K562 (cell line): ENCODE data around the gene TIGIT. TPM values are rescaled to one million over a fixed set of nuclear protein-coding genes. Genes with fewer than 3 reads are reported as not detected.

Experiments used
- ATAC-seq: fragments of 200-7000 bp; cut with Tn5 transposase; 3 replicates; pipeline ENCODE4 v1.9.1; 2020; ENCODE audit warnings: moderate library complexity
- BruUV-seq: library from RNA; stranded (reverse); fragments of 400-500 nt; replicated peaks from 2 replicates; lab custom pipeline; 2021; lab: Mats Ljungman, UMichigan
- CTCF ChIA-PET: fragments of 300-600 bp; formaldehyde crosslinking; extraction: SDS; loops from one replicate; lab custom pipeline; 2021; ENCODE audit warnings: low intra/inter-chr PET ratio; lab: Yijun Ruan, JAX
- POLR2A ChIA-PET: fragments of 300-600, 350-650 bp; sonication (Branson Sonifier 250); formaldehyde crosslinking; extraction: SDS; loops from one replicate; lab custom pipeline; 2021; ENCODE audit warnings: antibody characterized with exemption, inconsistent platforms; lab: Yijun Ruan, JAX
- DNase-seq, 4 experiments: peaks; one replicate each; pipeline versions ENCODE4 v3.0.0 to v3.0.0-alpha.2; 2011 to 2018; ENCODE audit warnings: low spot score in 3 of 4, mixed read lengths in 3 of 4; ENCODE audit errors: extremely low read depth in 1 of 4
- FAIRE-seq: peaks from 2 replicates; lab custom pipeline; 2011; peaks lifted over from hg19 to GRCh38; lab: Jason Lieb, UNC
- H2AFZ ChIP-seq: 2 replicates; pipeline ENCODE4 v1.6.0; 2011; ENCODE audit warnings: low read depth, low read length, control low read depth, inconsistent platforms
- H3K27ac ChIP-seq: fragments of 200-600 bp; 3 replicates; pipeline ENCODE4 v1.8.0; 2011; ENCODE audit warnings: low read depth, mild to moderate bottlenecking, control low read depth, inconsistent platforms, low read length, moderate library complexity, mixed read lengths; ENCODE audit errors: extremely low read depth
- H3K27me3 ChIP-seq, 2 experiments: fragments of 300-600 bp in 1 of 2; 2 replicates in 1 of 2; 3 replicates in 1 of 2; pipeline versions ENCODE4 v1.6.0 to v1.8.0; 2011; ENCODE audit warnings: inconsistent platforms in 2 of 2, low read length in 2 of 2, mild to moderate bottlenecking in 1 of 2, mixed read lengths in 1 of 2, moderate library complexity in 1 of 2; ENCODE audit not compliant: control insufficient read depth in 2 of 2, insufficient read depth in 2 of 2
- H3K36me3 ChIP-seq: fragments of 300-600 bp; 3 replicates; pipeline ENCODE4 v1.8.0; 2011; ENCODE audit warnings: mild to moderate bottlenecking, low read length, inconsistent platforms; ENCODE audit not compliant: control insufficient read depth, insufficient read depth
- H3K4me1 ChIP-seq, 2 experiments: fragments of 200-600 bp in 1 of 2; replicated peaks in 1 of 2; 2 replicates in 1 of 2; 3 replicates in 1 of 2; pipeline versions ENCODE4 v1.5.1 to v1.8.0; 2011; ENCODE audit warnings: inconsistent platforms in 2 of 2, low read length in 2 of 2, mild to moderate bottlenecking in 1 of 2, mixed read lengths in 1 of 2, moderate library complexity in 1 of 2; ENCODE audit not compliant: control insufficient read depth in 2 of 2, insufficient read depth in 2 of 2
- H3K4me2 ChIP-seq: 2 replicates; pipeline ENCODE4 v1.6.1; 2011; ENCODE audit warnings: low read length, control low read depth, inconsistent platforms, mixed read lengths; ENCODE audit not compliant: insufficient read depth
- H3K4me3 ChIP-seq: fragments of 200-600 bp; sonication (generic), shearing (Covaris generic); 2 replicates; pipeline ENCODE4 v1.5.1; 2016; ENCODE audit warnings: control low read depth, inconsistent platforms
- H3K79me2 ChIP-seq: fragments of 200-600 bp; 3 replicates; pipeline ENCODE4 v1.8.0; 2011; ENCODE audit warnings: low read length, inconsistent platforms; ENCODE audit not compliant: control insufficient read depth, insufficient read depth
- H3K9ac ChIP-seq, 2 experiments: 2 replicates each; pipeline versions ENCODE4 v1.6.0 to v1.6.1; 2011; ENCODE audit warnings: low read depth in 2 of 2, low read length in 2 of 2, control low read depth in 1 of 2, inconsistent platforms in 1 of 2, mild to moderate bottlenecking in 1 of 2, mixed read lengths in 1 of 2; ENCODE audit not compliant: insufficient read depth in 1 of 2
- H3K9me1 ChIP-seq: one replicate; pipeline ENCODE4 v1.6.0; 2011; ENCODE audit warnings: inconsistent platforms, mild to moderate bottlenecking, low read length, moderate library complexity; ENCODE audit not compliant: control insufficient read depth, insufficient read depth
- H3K9me3 ChIP-seq: replicated peaks from 2 replicates; pipeline ENCODE4 v1.5.1; 2011; ENCODE audit warnings: low read depth, low read length, inconsistent platforms; ENCODE audit not compliant: control insufficient read depth, insufficient read depth
- H4K20me1 ChIP-seq: replicated peaks from 2 replicates; pipeline ENCODE4 v1.6.1; 2011; ENCODE audit warnings: low read length, inconsistent platforms, mixed read lengths; ENCODE audit not compliant: control insufficient read depth, insufficient read depth
- ASH1L ChIP-seq: fragments of 450-650 bp; IDR thresholded peaks from 2 replicates; pipeline ENCODE4 v1.6.1; 2018; ENCODE audit warnings: borderline replicate concordance, mild to moderate bottlenecking, low read depth; ENCODE audit not compliant: partially characterized antibody
- ATF1 ChIP-seq, 2 experiments: fragments of 450-650 bp in 1 of 2; IDR thresholded peaks; 2 replicates each; pipeline ENCODE4 v1.6.1; 2016; ENCODE audit warnings: missing compliant biosample characterization in 1 of 2, missing genetic modification characterization in 1 of 2
- CREBBP ChIP-seq: IDR thresholded peaks from one replicate; pipeline ENCODE4 v1.6.1; 2012; ENCODE audit warnings: low read depth, mild to moderate bottlenecking, control low read depth, inconsistent platforms, low read length
- DIDO1 ChIP-seq: fragments of 450-650 bp; IDR thresholded peaks from 2 replicates; pipeline ENCODE4 v1.6.1; 2016; ENCODE audit warnings: low read depth, missing biosample characterization, missing genetic modification characterization
- ETV1 ChIP-seq: fragments of 450-650 bp; conservative IDR thresholded peaks from 2 replicates; pipeline ENCODE4 v1.6.1; 2016; ENCODE audit warnings: missing genetic modification characterization, control low read depth, low read depth, missing compliant biosample characterization
- KLF13 ChIP-seq: fragments of 450-650 bp; IDR thresholded peaks from 2 replicates; pipeline ENCODE4 v1.6.1; 2016; ENCODE audit warnings: missing genetic modification characterization, low read depth, mild to moderate bottlenecking, missing compliant biosample characterization, moderate library complexity, borderline replicate concordance
- MAFG ChIP-seq: fragments of 450-650 bp; conservative IDR thresholded peaks from 2 replicates; pipeline ENCODE4 v1.6.1; 2016; ENCODE audit warnings: missing genetic modification characterization, missing compliant biosample characterization
- MLLT1 ChIP-seq, 2 experiments: fragments of 450-650 bp; IDR thresholded peaks; 2 replicates each; pipeline ENCODE4 v1.6.1; 2016
- NR2F6 ChIP-seq: fragments of 450-650 bp; formaldehyde crosslinking; IDR thresholded peaks from 2 replicates; pipeline ENCODE4 v1.4.0; 2020; ENCODE audit warnings: mild to moderate bottlenecking
- PCBP2 ChIP-seq: fragments of 200-400 bp; formaldehyde crosslinking; IDR thresholded peaks from 2 replicates; pipeline ENCODE4 v1.6.1; 2018; ENCODE audit warnings: low read length, low read depth, mild to moderate bottlenecking, moderate library complexity; ENCODE audit not compliant: poor library complexity, severe bottlenecking
- POLR3A ChIP-seq: IDR thresholded peaks from 2 replicates; pipeline ENCODE4 v1.6.1; 2011; ENCODE audit warnings: borderline replicate concordance, mild to moderate bottlenecking, moderate library complexity; ENCODE audit not compliant: insufficient read length, insufficient read depth; ENCODE audit errors: extremely low read depth
- RUNX1 ChIP-seq: sonication (generic); IDR thresholded peaks from 2 replicates; pipeline ENCODE4 v1.6.1; 2016; ENCODE audit warnings: antibody characterized with exemption, low read depth
- SNIP1 ChIP-seq: fragments of 450-650 bp; IDR thresholded peaks from 2 replicates; pipeline ENCODE4 v1.7.1; 2017; ENCODE audit warnings: low read depth, mild to moderate bottlenecking
- ZNF79 ChIP-seq: fragments of 250-450 bp; sonication (Bioruptor Pico); IDR thresholded peaks from 2 replicates; pipeline ENCODE4 v1.4.0; 2020; ENCODE audit warnings: low read depth, mild to moderate bottlenecking, moderate library complexity
- WGBS: fragments of 100-300 bp; shearing (Covaris generic); methylation state at CpG from one replicate; pipeline ENCODE4 v1.1.6; 2016; ENCODE audit warnings: low coverage, mixed read lengths; ENCODE audit not compliant: insufficient coverage; ENCODE audit errors: missing lambda C conversion rate; 5-methylcytosine and 5-hydroxymethylcytosine counted together
- in situ Hi-C: fragments of 300-500 bp; cut with MboI; formaldehyde crosslinking; loops from 4 replicates; pipeline ENCODE4 v1.15.0; 2018; ENCODE audit warnings: inconsistent platforms, mixed read lengths
- intact Hi-C: fragments of 100-400 bp; cut with micrococcal nuclease; formaldehyde crosslinking; loops from 2 replicates; pipeline ENCODE4 v1.14.2; 2022
- polyA plus RNA-seq, 8 experiments: library from polyadenylated mRNA; depleted of rRNA in 4 of 8; stranded (reverse) in 5 of 8; unstranded in 3 of 8; fragments of >200 nt; fragmentation: Nextera tagmentation in 2 of 8; fragmentation: Illumina TruSeq in 1 of 8; extraction: Ambion mirVana in 2 of 8; extraction: Trizol in 1 of 8; gene quantifications; 2 replicates each; pipeline versions ENCODE4 v1.2.1 to v1.2.3, GENCODE V29; 2011 to 2014; ENCODE audit warnings: inconsistent platforms in 1 of 8, missing spikeins in 1 of 8
- total RNA-seq, 7 experiments: library from RNA; depleted of rRNA in 6 of 7; stranded (reverse); fragments of >200 nt in 6 of 7; fragmentation: Illumina TruSeq in 2 of 7; extraction: Trizol in 2 of 7; gene quantifications; 2 replicates each; pipeline versions ENCODE4 v1.2.1 to v1.2.3, GENCODE V29; 2011 to 2021; ENCODE audit warnings: low replicate concordance in 1 of 7

TIGIT gene
- total and polyA plus RNA-seq, 9 of the 15 experiments (the other 6 are each of a cell fraction or from before 2014, with no cell fraction given): 0.11 TPM; not detected in 8

GRCh38 chr3:114350690-114351089 lies 56.9 kb downstream of the TIGIT start:
- TF ChIP-seq ETV1: no peak
- CTCF ChIA-PET: no interaction called here

GRCh38 chr3:114351123-114351821 lies 57.4 kb downstream of the TIGIT start:
- intact Hi-C loops (no loop called here), in situ Hi-C loops (no loop called here)
- 37% methylated on average over 30 of the region's 64 CpGs for WGBS
- Histone ChIP-seq H3K4me1 (no peaks in the 10 kb centered on the region), H3K79me2 (no peaks in the 10 kb centered on the region), H3K27ac (no peak overlapping the region), H2AFZ (no peak overlapping the region), H3K9me3 (no peaks in the 10 kb centered on the region), H3K36me3 (no peaks in the 10 kb centered on the region), H4K20me1 (no peaks in the 10 kb centered on the region), H3K27me3 (peaks cover 0 to 10% of the 10 kb centered on the region in 2 experiments; a peak in 2 of 5 replicates), H3K4me3 (no peak overlapping the region), H3K9ac (no peak overlapping the region), H3K4me2 (no peak overlapping the region), H3K9me1 (no peaks in the 10 kb centered on the region)
- ChIA-PET CTCF (no interaction called here), POLR2A (no interaction called here)
- ATAC-seq: no peak
- BruUV-seq: no TSS peak
- no peak for DNase-seq
- no peak for FAIRE-seq
- TF ChIP-seq POLR3A (no peak), SNIP1 (no peak), PCBP2 (no peak), NR2F6 (no peak), ATF1 (CRISPR knock-in tag; IDR thresholded peaks at IDR 0.05) (no peak), ATF1 (tag; IDR thresholded peaks at IDR 0.05) (no peak), MLLT1 (IDR thresholded peaks at IDR 0.05) (no peak), ZNF79 (CRISPR knock-in tag) (no peak), DIDO1 (tag) (no peak), ASH1L (no peak), MAFG (no peak), KLF13 (tag) (no peak), CREBBP (no peak), RUNX1 (no peak)

More at GRCh38 chr3:114350690-114351089, 56.9 kb downstream of the TIGIT start:
- intact Hi-C loops: no loop called here
- no peak for DNase-seq
- H3K27me3 ChIP-seq: peaks cover 0 to 10% of the 10 kb centered on the region in 2 experiments; a peak in 2 of 5 replicates
- no peak for ATAC-seq
- in situ Hi-C loops: no loop called here
- 15% methylated on average over 15 of the region's 24 CpGs for WGBS
- no TSS peak for BruUV-seq
- no peaks in the 10 kb centered on the region for H3K4me1 ChIP-seq
- H3K9me3 ChIP-seq: no peaks in the 10 kb centered on the region
- H3K27ac ChIP-seq: no peak overlapping the region
- no peaks in the 10 kb centered on the region for H4K20me1 ChIP-seq
- no peaks in the 10 kb centered on the region for H3K36me3 ChIP-seq
- H3K4me3 ChIP-seq: no peak overlapping the region
- H2AFZ ChIP-seq: no peak overlapping the region
- H3K4me2 ChIP-seq: no peak overlapping the region
- no peaks in the 10 kb centered on the region for H3K9me1 ChIP-seq
- no peaks in the 10 kb centered on the region for H3K79me2 ChIP-seq
- H3K9ac ChIP-seq: no peak overlapping the region
- FAIRE-seq: no peak
- POLR2A ChIA-PET: no interaction called here
